H1 (cell line): Measurements from ENCODE around the gene CSTF3. TPM values are rescaled to one million over a fixed set of nuclear protein-coding genes. Genes with fewer than 3 reads are reported as not detected.

Experiments
- CTCF ChIA-PET: fragments of 300-600 bp; sonication (Branson Sonifier 250); formaldehyde crosslinking; loops from one replicate; lab custom pipeline; 2021; ENCODE audit not compliant: partially characterized antibody; lab: Charles Lee
- POLR2A ChIA-PET: fragments of 300-600 bp; sonication (Branson Sonifier 250); formaldehyde crosslinking; loops from one replicate; lab custom pipeline; 2021; ENCODE audit warnings: inconsistent platforms; ENCODE audit not compliant: partially characterized antibody; lab: Charles Lee
- DNase-seq, 2 experiments: peaks; one replicate each; pipeline versions ENCODE4 v3.0.0 to v3.0.0-alpha.2; 2010 to 2022; ENCODE audit warnings: low spot score in 2 of 2, low read depth in 1 of 2, mixed read lengths in 1 of 2
- FAIRE-seq: peaks from 2 replicates; lab custom pipeline; 2011; peaks lifted over from hg19 to GRCh38; lab: Jason Lieb, UNC
- H2AFZ ChIP-seq: 2 replicates; pipeline ENCODE4 v1.8.1; 2012; ENCODE audit warnings: low read length, inconsistent platforms
- H2AK5ac ChIP-seq: 2 replicates; pipeline ENCODE4 v1.6.1; 2013; ENCODE audit warnings: low read depth, low read length
- H2BK120ac ChIP-seq: replicated peaks from 2 replicates; pipeline ENCODE3; 2013; ENCODE audit warnings: low read depth, low read length, inconsistent platforms
- H2BK12ac ChIP-seq: 2 replicates; pipeline ENCODE4 v1.6.1; 2013; ENCODE audit warnings: low read depth, low read length
- H2BK15ac ChIP-seq: 2 replicates; pipeline ENCODE4 v1.6.1; 2013; ENCODE audit warnings: low read length
- H2BK20ac ChIP-seq: 2 replicates; pipeline ENCODE4 v1.6.1; 2013; ENCODE audit warnings: low read length
- H2BK5ac ChIP-seq: 2 replicates; pipeline ENCODE4 v1.6.1; 2013; ENCODE audit warnings: low read depth, low read length
- H3K14ac ChIP-seq: 2 replicates; pipeline ENCODE4 v1.6.1; 2013; ENCODE audit warnings: inconsistent platforms; ENCODE audit not compliant: insufficient read length
- H3K18ac ChIP-seq: 2 replicates; pipeline ENCODE4 v1.6.1; 2013; ENCODE audit warnings: low read length; ENCODE audit errors: extremely low read depth
- H3K23ac ChIP-seq: 2 replicates; pipeline ENCODE4 v1.6.1; 2013; ENCODE audit warnings: inconsistent platforms; ENCODE audit not compliant: insufficient read length
- H3K23me2 ChIP-seq: 2 replicates; pipeline ENCODE4 v1.6.1; 2013; ENCODE audit warnings: low read depth, low read length
- H3K27ac ChIP-seq: 2 replicates; pipeline ENCODE4 v1.6.1; 2011; ENCODE audit warnings: low read depth, low read length, inconsistent platforms
- H3K27me3 ChIP-seq, 4 experiments: replicated peaks in 1 of 4; 1 replicate in 1 of 4; 2 replicates in 3 of 4; pipeline versions ENCODE4 v1.6.1 to v1.8.1; 2011 to 2013; ENCODE audit warnings: low read length in 3 of 4, mild to moderate bottlenecking in 3 of 4, inconsistent platforms in 2 of 4, mixed read lengths in 2 of 4, moderate library complexity in 1 of 4; ENCODE audit not compliant: control insufficient read depth in 3 of 4, insufficient read depth in 3 of 4; ENCODE audit errors: extremely low read depth in 1 of 4
- H3K36me3 ChIP-seq, 4 experiments: 2 replicates each; pipeline versions ENCODE4 v1.6.1 to v1.8.1; 2011 to 2013; ENCODE audit warnings: mild to moderate bottlenecking in 4 of 4, low read length in 3 of 4, moderate library complexity in 2 of 4, control low read depth in 1 of 4, inconsistent platforms in 1 of 4; ENCODE audit not compliant: insufficient read depth in 4 of 4, control insufficient read depth in 2 of 4
- H3K4ac ChIP-seq: replicated peaks from 2 replicates; pipeline ENCODE3; 2013; ENCODE audit warnings: low read length, low read depth, mixed read lengths, inconsistent platforms; ENCODE audit not compliant: insufficient read length
- H3K4me1 ChIP-seq, 4 experiments: replicated peaks in 1 of 4; 1 replicate in 1 of 4; 2 replicates in 3 of 4; pipeline versions ENCODE4 v1.6.1 to v1.8.1; 2011 to 2013; ENCODE audit warnings: low read length in 3 of 4, inconsistent platforms in 2 of 4, mixed read lengths in 1 of 4; ENCODE audit not compliant: insufficient read depth in 4 of 4, control insufficient read depth in 3 of 4
- H3K4me2 ChIP-seq, 2 experiments: 2 replicates each; pipeline versions ENCODE4 v1.6.1 to v1.8.1; 2011 to 2013; ENCODE audit warnings: low read depth in 2 of 2, low read length in 2 of 2, control low read depth in 1 of 2, inconsistent platforms in 1 of 2, mild to moderate bottlenecking in 1 of 2; ENCODE audit not compliant: insufficient read depth in 1 of 2
- H3K4me3 ChIP-seq, 4 experiments: fragments of 200-600, 300-600 bp in 1 of 4; sonication (generic), shearing (Covaris generic), sonication (Bioruptor Twin) in 1 of 4; 2 replicates each; pipeline versions ENCODE4 v1.5.1 to v1.8.1; 2011 to 2016; ENCODE audit warnings: low read length in 4 of 4, low read depth in 3 of 4, control low read depth in 2 of 4, inconsistent platforms in 2 of 4, mild to moderate bottlenecking in 2 of 4, mixed read lengths in 1 of 4, moderate library complexity in 1 of 4; ENCODE audit not compliant: insufficient read depth in 2 of 4; ENCODE audit errors: extremely low read depth in 1 of 4
- H3K56ac ChIP-seq: replicated peaks from 2 replicates; pipeline ENCODE3; 2013; ENCODE audit warnings: low read depth, mild to moderate bottlenecking, mixed read lengths, low read length, inconsistent platforms; ENCODE audit not compliant: insufficient read length
- H3K79me1 ChIP-seq: 2 replicates; pipeline ENCODE4 v1.6.1; 2013; ENCODE audit warnings: low read depth, low read length, control low read depth
- H3K79me2 ChIP-seq, 2 experiments: 2 replicates each; pipeline versions ENCODE4 v1.6.1 to v1.8.1; 2012 to 2013; ENCODE audit warnings: low read length in 2 of 2, mild to moderate bottlenecking in 2 of 2, inconsistent platforms in 1 of 2; ENCODE audit not compliant: insufficient read depth in 2 of 2, control insufficient read depth in 1 of 2
- H3K9ac ChIP-seq, 4 experiments: replicated peaks in 1 of 4; 1 replicate in 1 of 4; 2 replicates in 3 of 4; pipeline versions ENCODE4 v1.6.1 to v1.8.1; 2011 to 2013; ENCODE audit warnings: low read depth in 3 of 4, low read length in 3 of 4, control low read depth in 2 of 4, mild to moderate bottlenecking in 2 of 4, moderate library complexity in 2 of 4, inconsistent platforms in 1 of 4; ENCODE audit errors: extremely low read depth in 1 of 4
- H3K9me3 ChIP-seq, 2 experiments: 2 replicates each; pipeline versions ENCODE4 v1.6.1 to v1.8.1; 2012 to 2013; ENCODE audit warnings: mild to moderate bottlenecking in 2 of 2, moderate library complexity in 2 of 2, control low read depth in 1 of 2, inconsistent platforms in 1 of 2, low read depth in 1 of 2, low read length in 1 of 2, mixed read lengths in 1 of 2; ENCODE audit not compliant: insufficient read depth in 2 of 2
- H4K20me1 ChIP-seq, 2 experiments: replicated peaks in 1 of 2; 2 replicates each; pipeline versions ENCODE3 to v1.8.1; 2011 to 2013; ENCODE audit warnings: inconsistent platforms in 2 of 2, low read length in 2 of 2, mild to moderate bottlenecking in 1 of 2; ENCODE audit not compliant: insufficient read depth in 2 of 2, control insufficient read depth in 1 of 2
- H4K5ac ChIP-seq: 2 replicates; pipeline ENCODE4 v1.6.1; 2013; ENCODE audit warnings: low read length, low read depth, mixed read lengths, inconsistent platforms; ENCODE audit not compliant: insufficient read length
- H4K8ac ChIP-seq: 2 replicates; pipeline ENCODE4 v1.8.0; 2013; ENCODE audit warnings: mild to moderate bottlenecking, moderate library complexity, low read length, inconsistent platforms; ENCODE audit not compliant: insufficient read depth; ENCODE audit errors: extremely low read depth
- H4K91ac ChIP-seq: replicated peaks from 2 replicates; pipeline ENCODE3; 2013; ENCODE audit warnings: low read length, mixed read lengths, inconsistent platforms; ENCODE audit not compliant: insufficient read length
- CHD2 ChIP-seq: IDR thresholded peaks from 2 replicates; pipeline ENCODE4 v1.6.1; 2012; ENCODE audit warnings: low read length, improper control_type of control experiment
- CTBP2 ChIP-seq: IDR thresholded peaks from 2 replicates; pipeline ENCODE4 v1.7.0; 2011; ENCODE audit warnings: borderline replicate concordance, mild to moderate bottlenecking, moderate library complexity, mixed read lengths, low read length; ENCODE audit not compliant: insufficient read depth, insufficient read length
- EZH2 ChIP-seq: fragments of 200-600 bp; sonication (generic); IDR thresholded peaks from 2 replicates; pipeline ENCODE4 v1.7.1; 2012; ENCODE audit warnings: low read depth, mild to moderate bottlenecking, moderate library complexity, low read length, inconsistent platforms; ENCODE audit not compliant: severe bottlenecking
- FOSL1 ChIP-seq: IDR thresholded peaks from 2 replicates; pipeline ENCODE4 v1.6.1; 2011; ENCODE audit warnings: mild to moderate bottlenecking, low read depth, low read length, moderate library complexity; ENCODE audit not compliant: insufficient read depth
- JUND ChIP-seq: IDR thresholded peaks from 2 replicates; pipeline ENCODE4 v1.6.1; 2011; ENCODE audit warnings: mild to moderate bottlenecking, improper control_type of control experiment, low read length
- WGBS, 2 experiments: shearing (Covaris generic) in 1 of 2; methylation state at CpG; one replicate each; pipeline versions ENCODE4 v1.1.6 to v1.1.7; 2013 to 2015; ENCODE audit warnings: low lambda C conversion rate in 2 of 2, mixed read lengths in 2 of 2, inconsistent platforms in 1 of 2, low coverage in 1 of 2, missing lambda C conversion rate in 1 of 2; ENCODE audit not compliant: insufficient replicate concordance in 2 of 2, insufficient coverage in 1 of 2, insufficient read length in 1 of 2; ENCODE audit errors: extremely low coverage in 1 of 2, missing lambda C conversion rate in 1 of 2; 5-methylcytosine and 5-hydroxymethylcytosine counted together
- polyA plus RNA-seq, 7 experiments: library from polyadenylated mRNA; depleted of rRNA in 3 of 7; stranded (reverse) in 5 of 7; unstranded in 2 of 7; fragments of >200 nt in 5 of 7; fragments of 200-250 nt in 2 of 7; gene quantifications; 1 replicate in 5 of 7; 2 replicates in 1 of 7; 4 replicates in 1 of 7; pipeline versions ENCODE4 v1.2.1 to v1.2.3, GENCODE V29; 2011 to 2013; ENCODE audit warnings: missing spikeins in 2 of 7, mixed read lengths in 2 of 7
- total RNA-seq: library from RNA; stranded (reverse); fragmentation: NEBNext Ultra II Directional; extraction: Animal tissue kit (Norgen Biotek cat#: 25700); gene quantifications from 2 replicates; pipeline ENCODE4 v1.2.1, GENCODE V29; 2021

CSTF3 gene
- total and polyA plus RNA-seq, 2 of the 8 experiments (the other 6 are each of a cell fraction or from before 2014, with no cell fraction given), result 22.3 to 54.7 TPM

GRCh38 chr11:33094157-33094556, 67.1 kb downstream of the CSTF3 start:
- H2BK5ac ChIP-seq, result no peak overlapping the region
- H3K18ac ChIP-seq, result no peak overlapping the region
- no peak overlapping the region for H2BK20ac ChIP-seq
- no peak overlapping the region for H2AK5ac ChIP-seq
- H2BK12ac ChIP-seq, result no peak overlapping the region
- H3K4me1 ChIP-seq, result no peaks in the 10 kb centered on the region
- no peak overlapping the region for H2BK15ac ChIP-seq
- CTCF ChIA-PET, result interaction anchor here (0.7 kb wide), 1 partner anchor 9 kb away, joined by 3 read pairs; no protein-coding TSS in a partner anchor
- H3K9ac ChIP-seq, result no peak overlapping the region
- no peak for TF ChIP-seq CTBP2
- TF ChIP-seq EZH2, result no peak
- no peak for TF ChIP-seq FOSL1
- no peak for TF ChIP-seq CHD2
- no peak for TF ChIP-seq JUND
- TF ChIP-seq, all 59 proteins: peak for 0
- whole genome bisulfite sequencing, 2 experiments, result 90% methylated on average over 1 of the region's 1 CpG; no CpG with 5 or more reads in 1 of the 2 experiments
- Histone ChIP-seq H3K14ac (no peak overlapping the region), H3K23me2 (no peaks in the 10 kb centered on the region; the same call in 1 of the 2 replicates), H3K56ac (no peak overlapping the region), H3K23ac (no peak overlapping the region), H2AFZ (no peak overlapping the region), H3K79me2 (no peaks in the 10 kb centered on the region), H3K27me3 (no peaks in the 10 kb centered on the region), H3K4me3 (no peak overlapping the region), H3K9me3 (no peaks in the 10 kb centered on the region), H3K27ac (no peak overlapping the region), H4K8ac (no peak overlapping the region), H4K5ac (no peak overlapping the region), H2BK120ac (no peak overlapping the region), H4K91ac (no peak overlapping the region), H3K36me3 (peaks cover 0 to 46% (median 19%) of the 10 kb centered on the region in 4 experiments; a peak in 5 of 8 replicates), H3K4ac (no peak overlapping the region), H3K4me2 (no peak overlapping the region), H3K79me1 (no peaks in the 10 kb centered on the region), H4K20me1 (no peaks in the 10 kb centered on the region)
- FAIRE-seq (no peak), DNase-seq (no peak)
- POLR2A ChIA-PET, result no interaction called here
